OCI-LY3 (cell line): ENCODE data around the gene TRIP4.
"Not testable (repeated sequence)": the region's sequence is repeated elsewhere in the genome, so short reads cannot be mapped to it uniquely, and the experiment has no call there.

Source experiments
- CTCF ChIP-seq: fragments of 200-600, 300-600 bp; sonication (generic); IDR thresholded peaks from 2 replicates; pipeline ENCODE4 v1.5.1; 2014; ENCODE audit warnings: antibody characterized with exemption, low read length, low read depth
- EZH2phosphoT487 ChIP-seq: fragments of 200-600 bp; shearing (Covaris generic); IDR thresholded peaks from 2 replicates; pipeline ENCODE4 v1.6.1; 2018; ENCODE audit warnings: antibody characterized with exemption, mixed run types, low read depth

- TF ChIP-seq CTCF, EZH2phosphoT487: not testable (repeated sequence)
These were observed 4.8 kb downstream of the TRIP4 start for GRCh38 chr15:64392471-64392870.
